NOMO-1 treated with dmso at 0.1 percent for 144 hours (cell line): ENCODE measurements around the gene FARS2.

ENCODE experiments used
- DNase-seq: peaks from one replicate; lab custom pipeline; 2025; ENCODE audit not compliant: unreplicated experiment; lab: John Stamatoyannopoulos, UW

The FARS2 gene

GRCh38 chr6:5416250-5416649 is 154.9 kb downstream of the FARS2 start:
- no peak for DNase-seq

GRCh38 chr6:5422321-5422915 is 161.1 kb downstream of the FARS2 start:
- DNase-seq, result no peak

- DNase-seq, result no peak
Observed at GRCh38 chr6:5423251-5423650, 161.9 kb downstream of the FARS2 start.

- no peak for DNase-seq
Observed at GRCh38 chr6:5424726-5425125, 163.4 kb downstream of the FARS2 start.

GRCh38 chr6:5425267-5425666 is 164.0 kb downstream of the FARS2 start:
- DNase-seq, result no peak

- no peak for DNase-seq
Observed at GRCh38 chr6:5425797-5426196, 164.5 kb downstream of the FARS2 start.

GRCh38 chr6:5427586-5427985 is 166.3 kb downstream of the FARS2 start:
- no peak for DNase-seq

- DNase-seq, result no peak
Observed at GRCh38 chr6:5433324-5433723, 172.0 kb downstream of the FARS2 start.

GRCh38 chr6:5435449-5435848 is 174.1 kb downstream of the FARS2 start:
- no peak for DNase-seq

- no peak for DNase-seq
Observed at GRCh38 chr6:5438922-5439584, 177.7 kb downstream of the FARS2 start.

GRCh38 chr6:5439749-5440148 is 178.4 kb downstream of the FARS2 start:
- DNase-seq, result no peak

GRCh38 chr6:5442319-5442718 is 181.0 kb downstream of the FARS2 start:
- DNase-seq, result no peak

- no peak for DNase-seq
Observed at GRCh38 chr6:5442916-5443315, 181.6 kb downstream of the FARS2 start.

- no peak for DNase-seq
Observed at GRCh38 chr6:5443491-5443890, 182.2 kb downstream of the FARS2 start.

GRCh38 chr6:5446362-5447075 is 185.2 kb downstream of the FARS2 start:
- DNase-seq, result no peak

- no peak for DNase-seq
Observed at GRCh38 chr6:5447921-5448320, 186.6 kb downstream of the FARS2 start.

GRCh38 chr6:5450073-5450472 is 188.8 kb downstream of the FARS2 start:
- DNase-seq, result no peak

GRCh38 chr6:5453546-5453945 is 192.2 kb downstream of the FARS2 start:
- no peak for DNase-seq

- DNase-seq, result no peak
Observed at GRCh38 chr6:5455142-5455541, 193.8 kb downstream of the FARS2 start.

- DNase-seq, result no peak
Observed at GRCh38 chr6:5457041-5457440, 195.7 kb downstream of the FARS2 start.

GRCh38 chr6:5457983-5458683 is 196.8 kb downstream of the FARS2 start:
- no peak for DNase-seq

- DNase-seq, result no peak
Observed at GRCh38 chr6:5459346-5459745, 198.0 kb downstream of the FARS2 start.
